ENCODE measurements around the gene PARVA. TPM values are rescaled to one million over a fixed set of nuclear protein-coding genes. Genes with fewer than 3 reads are reported as not detected.

PARVA gene
- total RNA-seq, 1 experiment from 2014 or later = 18.1 TPM

GRCh38 chr11:12433121-12433520, 55.8 kb downstream of the PARVA start:
- H3K4me1 ChIP-seq (ENCODE audit: insufficient read depth, low read length) = no peaks in the 10 kb centered on the region; the same call in 1 of the 2 replicates
- no peak overlapping the region for H3T11ph ChIP-seq (ENCODE audit: low read length)
- Mint-ChIP-seq H3K36me3 (ENCODE audit: insufficient read depth in 1 of 3, low read depth in 3 of 3) (no peaks in the 10 kb centered on the region), H3K9me3 (no peaks in the 10 kb centered on the region), H3K4me1 (peaks cover 7 to 8% of the 10 kb centered on the region in 2 experiments; a peak in 3 of 4 replicates), H3K4me3 (no peak overlapping the region), H3K27ac (no peak overlapping the region), H3K27me3 (ENCODE audit: low read depth) (no peaks in the 10 kb centered on the region)
- H3K4ac ChIP-seq (ENCODE audit: low read depth, low read length) = no peak overlapping the region
- DNase-seq = no peak
- no peak overlapping the region for H2BK20ac ChIP-seq (ENCODE audit: low read depth, low read length, poor library complexity, severe bottlenecking)
- H2BK5ac ChIP-seq (ENCODE audit: insufficient read length, low read length) = no peak overlapping the region
- no peak overlapping the region for H2AFZ ChIP-seq (ENCODE audit: low read length)
- no peak overlapping the region for H3K18ac ChIP-seq (ENCODE audit: insufficient read length, low read depth, low read length)
- H2AK5ac ChIP-seq (ENCODE audit: insufficient read length, low read length) = no peak overlapping the region
- no peaks in the 10 kb centered on the region for H3K79me1 ChIP-seq (ENCODE audit: insufficient read depth, low read depth, low read length, poor library complexity, severe bottlenecking)
- no peaks in the 10 kb centered on the region for H3K23me2 ChIP-seq (ENCODE audit: insufficient read length, low read depth, low read length, poor library complexity, severe bottlenecking)
- no peak overlapping the region for H3K9ac ChIP-seq (ENCODE audit: extremely low read depth, insufficient read length, low read length)
- H2BK120ac ChIP-seq (ENCODE audit: low read depth, low read length, poor library complexity, severe bottlenecking) = no peak overlapping the region
- H3K4me2 ChIP-seq (ENCODE audit: insufficient read depth, insufficient read length, low read length) = no peak overlapping the region
- no peak overlapping the region for H3K56ac ChIP-seq (ENCODE audit: insufficient read length, low read depth, low read length)
- no peak for TF ChIP-seq CTCF (conservative IDR thresholded peaks at IDR 0.05)
- H4K91ac ChIP-seq (ENCODE audit: insufficient read length, low read depth, low read length) = no peak overlapping the region
- H3K9me3 ChIP-seq (ENCODE audit: control insufficient read depth, low read depth, low read length) = no peaks in the 10 kb centered on the region
- H2BK15ac ChIP-seq (ENCODE audit: low read depth, low read length) = no peak overlapping the region
- no peak overlapping the region for H3K27ac ChIP-seq (ENCODE audit: insufficient read length, low read depth, low read length)
- H3K27me3 ChIP-seq (ENCODE audit: insufficient read depth, low read length) = no peaks in the 10 kb centered on the region
- no CpG with 5 or more reads among the region's 3 CpGs for WGBS (ENCODE audit: extremely low coverage, insufficient read length, low lambda C conversion rate)
- no peak overlapping the region for H3K23ac ChIP-seq (ENCODE audit: insufficient read length, low read depth, low read length)
- no peak overlapping the region for H2BK12ac ChIP-seq (ENCODE audit: insufficient read length, low read depth, low read length)
- H3K79me2 ChIP-seq (ENCODE audit: insufficient read depth, low read length) = no peaks in the 10 kb centered on the region
- no peaks in the 10 kb centered on the region for H4K20me1 ChIP-seq (ENCODE audit: control insufficient read depth, insufficient read depth, insufficient read length)
- no peak overlapping the region for H4K8ac ChIP-seq (replicated peaks; ENCODE audit: insufficient read length, low read depth, low read length)
- H4K5ac ChIP-seq (ENCODE audit: insufficient read length, low read depth, low read length) = no peak overlapping the region
- no peak overlapping the region for H3K14ac ChIP-seq (ENCODE audit: insufficient read depth, low read length)
